NCI-H82 treated with DMSO at 0.1 percent for 48 hours (cell line): ENCODE results near the gene ZBTB21.

ENCODE experiments used
- DNase-seq: peaks from one replicate; lab custom pipeline; 2025; ENCODE audit not compliant: unreplicated experiment; lab: John Stamatoyannopoulos, UW

Gene ZBTB21

GRCh38 chr21:42009831-42010506, at the start of gene ZBTB21:
TSS of gene ZBTB21 (minus strand) at chr21:42010360. CDS start at chr21:41994095, 16,265 bp downstream.
- DNase-seq = peak; percentile 94

- no peak for DNase-seq
Observed at GRCh38 chr21:42059721-42060120, 49.6 kb upstream of the ZBTB21 start.

- DNase-seq = no peak
Observed at GRCh38 chr21:42059141-42059540, 49.0 kb upstream of the ZBTB21 start.

- no peak for DNase-seq
Observed at GRCh38 chr21:42058631-42059111, 48.5 kb upstream of the ZBTB21 start.

GRCh38 chr21:42057851-42058437, 47.8 kb upstream of the ZBTB21 start:
- no peak for DNase-seq

- no peak for DNase-seq
Observed at GRCh38 chr21:42056996-42057689, 47.0 kb upstream of the ZBTB21 start.

GRCh38 chr21:42056468-42056867, 46.3 kb upstream of the ZBTB21 start:
- DNase-seq = no peak

- no peak for DNase-seq
Observed at GRCh38 chr21:42055425-42055824, 45.3 kb upstream of the ZBTB21 start.

GRCh38 chr21:42051788-42052187, 41.6 kb upstream of the ZBTB21 start:
- DNase-seq = no peak

GRCh38 chr21:42049578-42050430, 39.6 kb upstream of the ZBTB21 start:
- no peak for DNase-seq

GRCh38 chr21:42048870-42049577, 38.9 kb upstream of the ZBTB21 start:
- DNase-seq = no peak

GRCh38 chr21:42047821-42048613, 37.9 kb upstream of the ZBTB21 start:
- DNase-seq = no peak

- no peak for DNase-seq
Observed at GRCh38 chr21:42044871-42045495, 34.8 kb upstream of the ZBTB21 start.

GRCh38 chr21:42043961-42044360, 33.8 kb upstream of the ZBTB21 start:
- DNase-seq = no peak

- DNase-seq = no peak
Observed at GRCh38 chr21:42043201-42043895, 33.2 kb upstream of the ZBTB21 start.

- no peak for DNase-seq
Observed at GRCh38 chr21:42042651-42043050, 32.5 kb upstream of the ZBTB21 start.

- DNase-seq = no peak
Observed at GRCh38 chr21:42041711-42042110, 31.6 kb upstream of the ZBTB21 start.

- no peak for DNase-seq
Observed at GRCh38 chr21:42041246-42041645, 31.1 kb upstream of the ZBTB21 start.
